Activated CD8-positive, alpha-beta memory T cell treated with anti-CD3 and anti-CD28 coated beads for 1 hour (primary cell): ENCODE data around the gene GALNTL6.

Source experiments
- DNase-seq, 2 donors: peaks; one replicate each; pipeline ENCODE4 v3.0.0-alpha.2; 2020; ENCODE audit warnings: low read depth in 1 of 2; ENCODE audit errors: extremely low read depth in 1 of 2

The GALNTL6 gene

GRCh38 chr4:172514801-172515200 lies 701.6 kb downstream of the GALNTL6 start:
- DNase-seq = no peak

GRCh38 chr4:172515266-172515879 lies 702.2 kb downstream of the GALNTL6 start:
- no peak for DNase-seq

GRCh38 chr4:172517391-172517790 lies 704.2 kb downstream of the GALNTL6 start:
- no peak for DNase-seq

- DNase-seq = no peak
Measured at GRCh38 chr4:172521248-172521647, 708.0 kb downstream of the GALNTL6 start.

GRCh38 chr4:172521680-172522079 lies 708.5 kb downstream of the GALNTL6 start:
- DNase-seq = no peak

- no peak for DNase-seq
Measured at GRCh38 chr4:172543249-172543648, 730.0 kb downstream of the GALNTL6 start.

GRCh38 chr4:172546782-172547181 lies 733.6 kb downstream of the GALNTL6 start:
- no peak for DNase-seq

GRCh38 chr4:172547724-172548123 lies 734.5 kb downstream of the GALNTL6 start:
- DNase-seq = no peak

- DNase-seq = no peak
Measured at GRCh38 chr4:172553216-172553615, 740.0 kb downstream of the GALNTL6 start.

- no peak for DNase-seq
Measured at GRCh38 chr4:172554588-172554987, 741.4 kb downstream of the GALNTL6 start.

- DNase-seq = no peak
Measured at GRCh38 chr4:172555725-172556124, 742.5 kb downstream of the GALNTL6 start.

- DNase-seq = no peak
Measured at GRCh38 chr4:172573899-172574298, 760.7 kb downstream of the GALNTL6 start.

- no peak for DNase-seq
Measured at GRCh38 chr4:172578712-172579111, 765.5 kb downstream of the GALNTL6 start.

GRCh38 chr4:172584816-172585215 lies 771.6 kb downstream of the GALNTL6 start:
- DNase-seq = no peak

GRCh38 chr4:172596206-172596605 lies 783.0 kb downstream of the GALNTL6 start:
- no peak for DNase-seq

GRCh38 chr4:172599554-172599953 lies 786.4 kb downstream of the GALNTL6 start:
- no peak for DNase-seq

- DNase-seq = no peak
Measured at GRCh38 chr4:172601195-172601594, 788.0 kb downstream of the GALNTL6 start.

- no peak for DNase-seq
Measured at GRCh38 chr4:172619218-172619617, 806.0 kb downstream of the GALNTL6 start.

GRCh38 chr4:172619798-172620197 lies 806.6 kb downstream of the GALNTL6 start:
- no peak for DNase-seq

GRCh38 chr4:172628263-172628662 lies 815.1 kb downstream of the GALNTL6 start:
- DNase-seq = no peak

- no peak for DNase-seq
Measured at GRCh38 chr4:172630280-172630679, 817.1 kb downstream of the GALNTL6 start.

GRCh38 chr4:172631832-172632231 lies 818.6 kb downstream of the GALNTL6 start:
- no peak for DNase-seq

GRCh38 chr4:172648471-172648870 lies 835.3 kb downstream of the GALNTL6 start:
- DNase-seq = no peak
